Measurements from ENCODE around the gene RGS16.

RGS16 gene

GRCh38 chr1:182574156-182574555, 30.0 kb downstream of the RGS16 start:
- no peak for DNase-seq

- no peak for DNase-seq
Observed at GRCh38 chr1:182570611-182570970, 33.6 kb downstream of the RGS16 start.

GRCh38 chr1:182569939-182570610, 34.1 kb downstream of the RGS16 start:
- DNase-seq = no peak

GRCh38 chr1:182568647-182569284, 35.4 kb downstream of the RGS16 start:
- no peak for DNase-seq

- no peak for DNase-seq
Observed at GRCh38 chr1:182567629-182568028, 36.6 kb downstream of the RGS16 start.

- DNase-seq = no peak
Observed at GRCh38 chr1:182565537-182565936, 38.7 kb downstream of the RGS16 start.

- no peak for DNase-seq
Observed at GRCh38 chr1:182564406-182565004, 39.7 kb downstream of the RGS16 start.

- DNase-seq = no peak
Observed at GRCh38 chr1:182563095-182563494, 41.1 kb downstream of the RGS16 start.

- no peak for DNase-seq
Observed at GRCh38 chr1:182561456-182561855, 42.7 kb downstream of the RGS16 start.

GRCh38 chr1:182560392-182560984, 43.7 kb downstream of the RGS16 start:
- no peak for DNase-seq

GRCh38 chr1:182556279-182556678, 47.9 kb downstream of the RGS16 start:
- no peak for DNase-seq

- no peak for DNase-seq
Observed at GRCh38 chr1:182555493-182555892, 48.7 kb downstream of the RGS16 start.

- DNase-seq = no peak
Observed at GRCh38 chr1:182552527-182552926, 51.7 kb downstream of the RGS16 start.

- no peak for DNase-seq
Observed at GRCh38 chr1:182549811-182550210, 54.4 kb downstream of the RGS16 start.

- DNase-seq = no peak
Observed at GRCh38 chr1:182549346-182549745, 54.8 kb downstream of the RGS16 start.
